Anterior cingulate cortex (tissue), 58 donors: ENCODE results near the gene PADI1.
"Not testable (repeated sequence)": the region's sequence is repeated elsewhere in the genome, so short reads cannot be mapped to it uniquely, and the experiment has no call there.

Experiments
- DNase-seq, 58 donors: peaks; one replicate each; lab custom pipeline; 2025; lab: John Stamatoyannopoulos, UW

PADI1 gene

DNA sequence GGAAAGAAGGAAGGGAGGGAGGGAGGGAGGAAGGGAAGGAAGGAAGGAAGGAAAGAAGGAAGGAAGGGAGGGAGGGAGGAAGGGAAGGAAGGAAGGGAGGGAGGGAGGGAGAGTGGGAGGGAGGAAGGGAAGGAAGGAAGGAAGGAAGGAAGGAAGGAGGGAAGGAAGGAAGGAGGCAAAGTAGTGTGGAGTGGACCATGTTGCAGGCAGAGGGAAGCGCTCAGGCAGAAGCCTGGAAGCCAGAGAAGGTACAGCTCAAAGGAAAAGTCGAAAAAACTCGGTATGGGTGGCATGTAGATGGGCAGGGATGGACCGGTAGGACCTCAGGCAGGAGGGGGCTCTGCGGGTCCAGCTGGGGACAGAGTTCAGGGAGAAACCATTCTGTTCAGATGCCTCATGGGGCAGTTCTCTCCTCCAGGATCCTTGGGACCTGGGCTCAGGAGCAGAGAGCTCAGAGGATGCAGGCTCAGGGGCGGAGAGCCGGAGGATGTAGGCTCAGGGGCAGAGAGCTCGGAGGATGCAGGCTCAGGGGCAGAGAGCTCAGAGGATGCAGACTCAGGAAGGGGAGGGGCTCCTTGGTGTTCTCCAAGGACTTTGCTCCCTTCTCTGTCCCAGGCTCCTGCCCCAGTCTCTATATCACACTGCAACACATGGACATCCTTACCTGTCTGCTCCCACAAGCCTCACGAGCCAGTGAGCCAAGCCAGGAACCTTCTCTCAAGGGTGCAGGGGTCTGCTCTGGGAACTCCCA lies 30.4 kb downstream of the PADI1 start:
- no peak for DNase-seq

DNA sequence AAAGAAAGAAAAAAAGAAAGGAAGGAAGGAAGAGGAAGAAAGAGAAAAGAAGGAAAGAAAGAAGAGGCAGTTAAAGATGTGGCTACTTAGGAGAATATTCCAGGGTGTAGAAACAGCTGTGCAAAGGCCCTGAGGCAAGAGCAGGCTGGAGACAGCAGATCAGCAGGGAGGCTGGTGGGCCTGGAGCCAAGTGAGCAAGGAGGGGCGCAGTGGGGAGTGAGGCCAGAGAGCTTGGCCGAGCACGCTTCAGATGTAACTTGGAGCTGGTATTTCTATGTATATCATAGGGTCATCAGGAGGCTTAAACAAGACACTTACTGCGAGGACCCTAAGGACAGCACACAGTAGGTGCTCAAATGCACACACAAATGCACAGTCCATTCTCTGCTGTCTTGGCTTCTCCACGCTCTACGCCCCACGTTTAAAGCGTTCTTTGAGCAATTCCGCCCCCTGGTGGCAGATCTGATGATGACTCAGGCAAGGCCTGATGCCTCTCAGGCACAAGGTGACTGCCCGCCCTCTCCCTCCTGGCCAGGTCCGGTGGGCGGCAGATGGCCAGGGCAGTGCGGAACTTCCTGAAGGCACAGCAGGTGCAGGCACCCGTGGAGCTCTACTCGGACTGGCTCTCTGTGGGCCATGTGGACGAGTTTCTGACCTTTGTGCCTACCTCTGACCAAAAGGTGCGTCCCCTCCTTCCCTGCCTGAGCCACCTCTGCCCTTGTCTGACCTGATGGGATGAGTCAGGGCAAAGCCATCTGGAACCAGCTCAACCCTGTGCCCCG lies 32.0 kb downstream of the PADI1 start:
- peak in 57 of 58 donors; percentile 9 to 93 (median 60) for DNase-seq

DNA sequence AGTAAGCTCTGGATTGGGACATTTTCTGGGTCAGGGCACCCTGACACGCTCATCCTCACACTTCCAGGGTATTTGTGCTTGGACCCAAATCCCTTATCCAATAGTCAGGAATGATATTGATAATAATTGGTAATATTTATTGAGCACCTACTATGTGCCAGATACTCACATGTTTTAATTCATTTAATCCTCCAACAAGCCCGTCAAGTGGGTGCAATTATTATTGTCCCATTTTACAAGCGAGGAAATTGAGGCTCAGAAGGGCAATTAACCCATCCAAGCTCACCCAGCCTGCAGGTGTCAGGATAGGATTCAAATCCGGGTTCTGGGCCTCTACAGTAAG lies 32.6 kb downstream of the PADI1 start:
- DNase-seq = no peak

DNA sequence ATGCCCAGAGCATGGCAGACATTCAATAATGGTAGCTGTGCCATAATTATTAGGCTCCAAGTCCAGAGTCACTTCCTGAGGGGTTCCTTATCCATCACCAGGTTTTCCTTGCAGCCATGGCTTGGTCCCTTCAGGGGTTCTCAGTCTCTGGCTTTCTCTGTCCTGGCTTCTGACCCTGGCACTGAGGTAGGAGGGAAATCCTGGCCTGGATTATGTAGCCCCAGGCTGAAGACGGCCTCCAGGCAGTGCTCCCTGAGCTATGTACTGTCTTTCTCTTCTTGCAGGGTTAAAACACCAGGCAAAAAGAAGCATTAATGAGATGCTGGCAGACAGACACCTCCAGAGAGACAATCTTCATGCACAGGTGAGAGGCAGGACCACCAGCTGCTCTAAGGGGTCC lies 34.5 kb downstream of the PADI1 start:
- DNase-seq = peak in 31 of 58 donors; percentile 3 to 37 (median 18)

DNA sequence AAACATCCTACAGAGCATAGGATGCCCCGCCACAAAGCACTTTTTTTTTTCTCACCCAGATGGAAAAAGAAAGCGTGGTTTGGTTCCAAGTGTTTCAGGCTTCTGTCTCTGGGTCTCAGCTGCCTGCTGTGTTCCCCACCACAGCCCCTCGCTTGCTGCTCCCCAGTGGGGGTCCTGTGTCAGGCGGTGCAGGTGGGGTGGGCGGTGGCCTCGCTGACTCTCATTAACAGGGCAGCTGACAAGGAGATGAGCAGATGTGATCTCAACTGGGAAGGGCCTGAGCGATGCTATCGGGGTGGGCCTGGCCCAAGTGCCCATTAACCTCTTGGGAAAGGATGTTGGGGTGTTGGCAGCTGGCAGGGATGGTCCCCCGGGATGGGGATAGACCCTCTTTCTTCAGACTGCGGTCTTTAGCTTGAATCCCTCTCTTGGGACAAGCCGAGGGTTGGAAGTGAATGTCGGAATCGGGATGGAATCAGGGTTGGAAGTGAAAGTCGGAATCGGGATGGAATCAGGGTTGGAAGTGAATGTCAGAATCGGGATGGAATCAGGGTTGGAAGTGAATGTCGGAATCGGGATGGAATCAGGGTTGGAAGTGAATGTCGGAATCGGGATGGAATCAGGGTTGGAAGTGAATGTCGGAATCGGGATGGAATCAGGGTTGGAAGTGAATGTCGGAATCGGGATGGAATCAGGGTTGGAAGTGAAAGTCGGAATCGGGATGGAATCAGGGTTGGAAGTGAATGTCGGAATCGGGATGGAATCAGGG lies 36.3 kb downstream of the PADI1 start:
- DNase-seq = not testable (repeated sequence)

DNA sequence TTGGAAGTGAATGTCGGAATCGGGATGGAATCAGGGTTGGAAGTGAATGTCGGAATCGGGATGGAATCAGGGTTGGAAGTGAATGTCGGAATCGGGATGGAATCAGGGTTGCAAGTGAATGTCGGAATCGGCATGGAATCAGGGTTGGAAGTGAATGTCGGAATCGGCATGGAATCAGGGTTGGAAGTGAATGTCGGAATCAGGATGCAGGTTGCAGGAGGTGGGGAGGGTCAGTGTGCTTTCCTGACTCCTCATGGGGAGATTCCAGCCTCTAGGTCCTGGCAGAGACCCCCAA lies 36.8 kb downstream of the PADI1 start:
- not testable (repeated sequence) for DNase-seq

GRCh38 chr1:17243274-17243673 lies 38.3 kb downstream of the PADI1 start:
- no peak for DNase-seq

DNA sequence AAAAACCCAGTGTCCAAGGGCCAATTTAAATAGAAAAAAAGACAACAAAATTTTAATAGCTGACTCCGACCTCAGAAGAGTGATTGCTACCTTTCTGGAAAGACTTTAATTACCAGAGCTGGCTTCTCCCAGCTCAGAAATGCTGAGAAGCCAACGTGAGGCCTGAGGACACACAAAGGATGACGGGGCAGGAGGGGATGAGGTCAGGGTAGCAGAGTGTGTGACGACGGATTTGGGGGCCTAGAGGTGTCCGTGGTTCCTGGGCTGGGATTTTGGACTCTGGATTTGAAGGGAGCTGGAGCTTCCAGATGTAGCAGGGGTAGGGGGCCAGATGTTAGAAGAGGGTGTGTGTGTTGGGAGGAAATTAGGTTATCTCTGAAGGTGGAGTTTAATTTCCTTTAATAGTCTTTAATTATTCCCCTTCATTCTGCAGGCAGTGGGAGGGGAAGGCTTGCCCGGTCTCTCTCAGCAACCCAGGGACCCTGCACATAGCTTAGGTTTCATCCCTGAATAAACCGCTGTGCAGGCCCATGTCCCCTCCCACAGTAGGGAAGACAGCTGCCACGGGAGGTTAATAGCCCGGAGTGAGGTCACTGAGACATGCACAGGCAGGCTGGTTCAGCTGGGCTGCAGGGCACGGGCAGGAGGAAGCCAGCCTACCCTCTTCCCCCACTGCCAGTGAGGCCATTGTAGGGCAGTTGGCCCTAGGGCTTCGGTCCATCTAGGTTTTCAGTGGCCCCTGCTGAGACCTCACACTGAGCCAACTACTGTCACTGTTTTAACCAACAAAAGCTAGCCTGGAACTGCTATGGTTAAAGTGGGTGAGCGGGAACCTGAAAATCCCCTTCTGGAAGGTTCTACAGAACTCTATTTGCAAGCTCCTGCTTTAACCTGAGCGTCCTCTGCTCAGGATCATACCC lies 40.2 kb downstream of the PADI1 start:
- DNase-seq = no peak

GRCh38 chr1:17245816-17246325 lies 40.9 kb downstream of the PADI1 start:
- peak in 1 of 58 donors; percentile 54 for DNase-seq

DNA sequence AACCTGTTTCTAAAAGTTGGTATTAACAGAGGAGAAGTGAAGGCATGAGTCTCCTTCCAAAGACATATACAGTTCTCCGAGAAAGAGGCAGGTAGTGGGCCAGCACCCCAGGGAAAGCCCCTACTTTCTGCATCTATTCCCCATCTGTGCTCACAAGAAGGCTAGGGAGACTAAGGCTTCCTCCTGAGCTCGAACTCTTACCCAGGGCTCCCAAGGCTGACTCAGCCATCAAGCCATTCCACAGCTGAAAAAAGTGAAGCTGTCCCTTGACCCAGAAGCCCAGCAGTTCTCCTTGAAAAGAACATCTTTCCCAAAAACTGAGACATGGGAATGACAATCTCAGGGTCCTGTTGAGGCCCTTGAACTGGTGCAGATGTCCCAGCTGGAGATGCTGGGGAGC lies 42.0 kb downstream of the PADI1 start:
- DNase-seq = no peak

GRCh38 chr1:17248781-17249180 lies 43.9 kb downstream of the PADI1 start, which contains the start of gene PADI3:
Gene PADI3 (plus strand): TSS chr1:17249098. CDS start chr1:17249138, 40 bp downstream.
- no peak for DNase-seq

DNA sequence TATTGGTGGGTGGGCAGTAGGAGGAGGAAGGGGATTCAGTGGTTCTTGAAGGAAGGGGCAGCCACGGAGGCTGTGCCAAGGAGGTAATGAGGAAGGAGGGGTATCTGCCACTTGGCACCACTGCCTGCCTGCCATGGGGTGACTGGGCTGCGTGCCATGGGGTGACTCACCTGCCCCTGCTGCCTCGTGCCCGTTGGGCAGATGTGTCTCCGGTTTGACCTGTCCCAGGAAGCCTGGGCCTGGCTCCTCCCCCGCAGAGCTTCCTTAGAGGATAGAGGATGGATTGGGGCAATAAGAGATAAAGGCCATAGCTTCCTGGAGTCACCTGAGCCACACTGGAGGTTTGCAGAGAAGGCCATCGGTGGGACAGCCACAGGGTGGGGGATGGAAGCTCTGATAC lies 45.7 kb downstream of the PADI1 start:
- no peak for DNase-seq

GRCh38 chr1:17251246-17251645 lies 46.3 kb downstream of the PADI1 start:
- DNase-seq = no peak

- no peak for DNase-seq
Measured at GRCh38 chr1:17251701-17252376, 46.9 kb downstream of the PADI1 start.

- DNase-seq = no peak
Measured at GRCh38 chr1:17255336-17255735, 50.4 kb downstream of the PADI1 start.

- no peak for DNase-seq
Measured at GRCh38 chr1:17258116-17258757, 53.3 kb downstream of the PADI1 start.

- no peak for DNase-seq
Measured at GRCh38 chr1:17258758-17259130, 53.8 kb downstream of the PADI1 start.

DNA sequence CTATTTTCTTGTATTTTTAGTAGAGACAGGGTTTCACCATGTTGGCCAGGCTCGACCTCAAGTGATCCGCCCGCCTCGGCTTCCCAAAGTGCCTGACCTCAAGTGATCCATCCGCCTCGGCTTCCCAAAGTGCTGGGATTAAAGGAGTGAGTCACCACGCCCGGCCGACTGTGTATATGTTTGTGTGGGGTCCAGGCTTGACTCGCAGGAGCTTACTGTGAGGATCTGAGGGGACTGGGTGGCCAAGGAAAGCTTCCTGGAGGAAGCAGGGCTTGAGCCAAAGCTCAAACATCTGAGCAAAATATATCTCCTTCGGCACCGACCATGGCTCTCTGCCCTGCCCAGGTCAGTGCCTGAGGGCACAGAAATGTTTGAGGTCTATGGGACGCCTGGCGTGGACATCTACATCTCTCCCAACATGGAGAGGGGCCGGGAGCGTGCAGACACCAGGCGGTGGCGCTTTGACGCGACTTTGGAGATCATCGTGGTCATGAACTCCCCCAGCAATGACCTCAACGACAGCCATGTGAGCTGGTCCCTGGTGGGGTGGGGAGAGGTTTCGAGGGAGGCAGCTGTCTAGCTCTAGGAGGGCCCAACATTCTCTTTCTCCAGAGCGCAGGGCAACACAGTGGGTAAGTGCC lies 54.4 kb downstream of the PADI1 start:
- no peak for DNase-seq

DNA sequence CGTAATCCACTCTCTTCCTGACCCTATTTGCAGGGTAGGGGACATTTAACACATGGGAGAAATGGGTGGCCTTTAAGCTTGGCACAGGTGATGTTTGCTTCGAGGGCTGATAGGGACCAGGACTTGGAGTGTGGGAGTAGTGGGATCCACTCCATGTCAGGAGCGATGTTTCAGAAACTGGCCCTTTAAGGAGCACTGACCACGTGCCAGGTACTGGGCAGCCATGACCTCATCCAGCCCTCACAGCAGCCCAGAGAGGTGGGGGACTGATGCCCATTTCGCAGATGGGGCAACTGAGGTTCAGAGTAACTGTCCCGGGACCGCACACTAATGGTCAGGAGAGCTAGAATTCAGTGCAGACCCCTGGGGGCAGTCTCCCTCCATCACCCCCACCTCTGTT lies 55.3 kb downstream of the PADI1 start:
- DNase-seq = no peak
